Endothelial cell of umbilical vein (primary cell): ENCODE results near the gene SIGLEC15. TPM values are rescaled to one million over a fixed set of nuclear protein-coding genes. Genes with fewer than 3 reads are reported as not detected.

Experiments
- BruUV-seq: library from RNA; stranded (reverse); fragments of 400-500 nt; replicated peaks from 2 replicates; lab custom pipeline; 2021; lab: Mats Ljungman, UMichigan
- CTCF ChIA-PET: fragments of 300-600, 350-600 bp; sonication (Branson Sonifier 250); formaldehyde crosslinking; loops from one replicate; lab custom pipeline; 2021; ENCODE audit warnings: antibody characterized with exemption, inconsistent platforms; lab: Charles Lee
- POLR2A ChIA-PET: fragments of 300-600, 350-600 bp; sonication (Branson Sonifier 250); formaldehyde crosslinking; loops from one replicate; lab custom pipeline; 2021; ENCODE audit warnings: antibody characterized with exemption, inconsistent platforms; lab: Charles Lee
- DNase-seq: peaks from one replicate; pipeline ENCODE4 v3.0.0-alpha.2; 2011; ENCODE audit warnings: low read depth, low spot score
- FAIRE-seq: peaks from 2 replicates; lab custom pipeline; 2011; peaks lifted over from hg19 to GRCh38; lab: Jason Lieb, UNC
- H2AFZ ChIP-seq: 2 replicates; pipeline ENCODE4 v1.6.0; 2012; ENCODE audit warnings: low read depth, low read length, control low read depth, inconsistent platforms
- H3K27ac ChIP-seq: 2 replicates; pipeline ENCODE4 v1.5.1; 2011; ENCODE audit warnings: low read depth, mild to moderate bottlenecking, control low read depth, low read length, moderate library complexity; ENCODE audit not compliant: insufficient read depth
- H3K27me3 ChIP-seq, 2 experiments: 2 replicates each; pipeline versions ENCODE4 v1.6.0 to v1.6.1; 2011; ENCODE audit warnings: low read length in 2 of 2, mixed read lengths in 1 of 2; ENCODE audit not compliant: control insufficient read depth in 2 of 2, insufficient read depth in 2 of 2
- H3K36me3 ChIP-seq, 2 experiments: 2 replicates in 1 of 2; 3 replicates in 1 of 2; pipeline ENCODE4 v1.5.1; 2011; ENCODE audit warnings: low read length in 2 of 2, mild to moderate bottlenecking in 1 of 2, moderate library complexity in 1 of 2; ENCODE audit not compliant: control insufficient read depth in 2 of 2, insufficient read depth in 2 of 2; ENCODE audit errors: extremely low read depth in 1 of 2
- H3K4me1 ChIP-seq: 3 replicates; pipeline ENCODE4 v1.5.1; 2011; ENCODE audit warnings: mild to moderate bottlenecking, low read length; ENCODE audit not compliant: control insufficient read depth, insufficient read depth; ENCODE audit errors: extremely low read depth
- H3K4me2 ChIP-seq: 2 replicates; pipeline ENCODE4 v1.6.1; 2011; ENCODE audit warnings: low read length, control low read depth, mixed read lengths; ENCODE audit not compliant: insufficient read depth
- H3K4me3 ChIP-seq, 3 experiments: fragments of 200-600 bp in 1 of 3; sonication (generic), shearing (Covaris generic) in 1 of 3; replicated peaks in 1 of 3; 2 replicates each; pipeline ENCODE4 v1.5.1; 2011 to 2016; ENCODE audit warnings: control low read depth in 3 of 3, low read length in 3 of 3, mild to moderate bottlenecking in 2 of 3, inconsistent platforms in 1 of 3, low read depth in 1 of 3, moderate library complexity in 1 of 3; ENCODE audit not compliant: insufficient read depth in 1 of 3
- H3K79me2 ChIP-seq: 2 replicates; pipeline ENCODE4 v1.6.0; 2012; ENCODE audit warnings: low read length, inconsistent platforms; ENCODE audit not compliant: control insufficient read depth, insufficient read depth
- H3K9ac ChIP-seq: replicated peaks from 2 replicates; pipeline ENCODE3; 2011; ENCODE audit warnings: low read length, control low read depth; ENCODE audit not compliant: insufficient read depth; ENCODE audit errors: extremely low read depth
- H3K9me1 ChIP-seq: replicated peaks from 3 replicates; pipeline ENCODE4 v1.6.0; 2011; ENCODE audit warnings: mild to moderate bottlenecking, low read length; ENCODE audit not compliant: control insufficient read depth, insufficient read depth; ENCODE audit errors: extremely low read depth
- H3K9me3 ChIP-seq: replicated peaks from 2 replicates; pipeline ENCODE4 v1.5.1; 2012; ENCODE audit warnings: low read length, inconsistent platforms; ENCODE audit not compliant: control insufficient read depth, insufficient read depth
- H4K20me1 ChIP-seq: replicated peaks from 2 replicates; pipeline ENCODE3; 2011; ENCODE audit warnings: mild to moderate bottlenecking, low read length; ENCODE audit not compliant: control insufficient read depth, insufficient read depth; ENCODE audit errors: extremely low read depth
- CTCF ChIP-seq, 2 donors: IDR thresholded peaks; 1 replicate in 1 of 2; 2 replicates in 1 of 2; pipeline ENCODE4 v1.5.1; 2011; ENCODE audit warnings: low read length in 2 of 2, mild to moderate bottlenecking in 2 of 2, moderate library complexity in 2 of 2, control low read depth in 1 of 2, inconsistent platforms in 1 of 2, low read depth in 1 of 2; ENCODE audit not compliant: insufficient read depth in 1 of 2; ENCODE audit errors: extremely low read depth in 1 of 2
- EZH2 ChIP-seq: IDR thresholded peaks from 2 replicates; pipeline ENCODE4 v1.6.1; 2012; ENCODE audit warnings: borderline replicate concordance, low read depth, mild to moderate bottlenecking, moderate library complexity, low read length, inconsistent platforms; ENCODE audit not compliant: severe bottlenecking
- FOS ChIP-seq: IDR thresholded peaks from 2 replicates; pipeline ENCODE4 v1.6.1; 2011; ENCODE audit warnings: mild to moderate bottlenecking, low read length, moderate library complexity, borderline replicate concordance; ENCODE audit not compliant: insufficient read depth
- GATA2 ChIP-seq: IDR thresholded peaks from 2 replicates; pipeline ENCODE4 v1.7.0; 2011; ENCODE audit warnings: low read depth, mild to moderate bottlenecking, moderate library complexity, mixed read lengths, low read length; ENCODE audit not compliant: insufficient read length, insufficient read depth
- JUN ChIP-seq: IDR thresholded peaks from 2 replicates; pipeline ENCODE4 v1.6.1; 2011; ENCODE audit warnings: borderline replicate concordance, low read depth; ENCODE audit not compliant: insufficient read length, insufficient read depth
- MAX ChIP-seq: IDR thresholded peaks from 2 replicates; pipeline ENCODE4 v1.6.1; 2011; ENCODE audit not compliant: insufficient read depth, insufficient read length
- MYC ChIP-seq: IDR thresholded peaks from one replicate; pipeline ENCODE4 v1.6.1; 2011; ENCODE audit warnings: mild to moderate bottlenecking, low read depth, low read length
- POLR2A ChIP-seq: IDR thresholded peaks from 2 replicates; pipeline ENCODE4 v1.6.1; 2012; ENCODE audit warnings: low read depth, mild to moderate bottlenecking, control low read depth, low read length
- POLR2AphosphoS5 ChIP-seq: IDR thresholded peaks from 2 replicates; pipeline ENCODE4 v1.6.1; 2012; ENCODE audit warnings: low read depth, mild to moderate bottlenecking, control low read depth, low read length, moderate library complexity; ENCODE audit not compliant: insufficient read depth
- dilution Hi-C: fragments of 300-500 bp; cut with MboI; formaldehyde crosslinking; loops from one replicate; pipeline ENCODE4 v1.15.0; 2019; ENCODE audit warnings: low sequenced_read_pairs; ENCODE audit not compliant: extremely low pct_ligation_motif_present
- intact Hi-C: fragments of 100-400 bp; cut with micrococcal nuclease; formaldehyde crosslinking; loops from one replicate; pipeline ENCODE4 v1.10.0; 2022
- polyA plus RNA-seq, 4 experiments: library from polyadenylated mRNA; depleted of rRNA in 3 of 4; stranded (reverse) in 3 of 4; unstranded in 1 of 4; fragments of >200 nt; gene quantifications; 2 replicates each; pipeline versions ENCODE4 v1.2.1 to v1.2.3, GENCODE V29; 2011 to 2012; ENCODE audit warnings: missing spikeins in 1 of 4
- total RNA-seq: library from RNA; stranded (reverse); gene quantifications from 2 replicates; pipeline ENCODE4 v1.2.3, GENCODE V29; 2021

SIGLEC15 gene
- total and polyA plus RNA-seq, 2 donors (not counting 3 experiments of a cell fraction or from before 2014, with no cell fraction given): not detected

- H3K79me2 ChIP-seq: no peaks in the 10 kb centered on the region
- intact Hi-C loops: no loop called here
- ChIA-PET POLR2A (no interaction called here), CTCF (interaction anchor here (0.7 to 1.0 kb wide), 2 partner anchors 13 to 31 kb away, joined by 3 to 4 read pairs; no protein-coding TSS in a partner anchor)
- H3K9me3 ChIP-seq: no peaks in the 10 kb centered on the region
- no peak for FAIRE-seq
- no peak for DNase-seq
- H3K4me2 ChIP-seq: no peak overlapping the region
- no peaks in the 10 kb centered on the region for H4K20me1 ChIP-seq
- H3K9ac ChIP-seq: no peak overlapping the region
- H3K4me1 ChIP-seq: no peaks in the 10 kb centered on the region
- no peak for TF ChIP-seq GATA2
- peaks cover 0 to 18% of the 10 kb centered on the region in 2 experiments for H3K36me3 ChIP-seq
- H3K27ac ChIP-seq: no peak overlapping the region
- H3K27me3 ChIP-seq: no peaks in the 10 kb centered on the region
- dilution Hi-C loops: no loop called here
- H2AFZ ChIP-seq: no peak overlapping the region
- no peaks in the 10 kb centered on the region for H3K9me1 ChIP-seq
- no peak overlapping the region for H3K4me3 ChIP-seq
- BruUV-seq: no TSS peak
These were observed 27.2 kb downstream of the SIGLEC15 start for GRCh38 chr18:45852631-45853030.

GRCh38 chr18:45854036-45854586, 28.6 kb downstream of the SIGLEC15 start:
- Histone ChIP-seq H3K27ac (no peak overlapping the region), H3K4me3 (no peak overlapping the region), H3K36me3 (peaks cover 0 to 25% of the 10 kb centered on the region in 2 experiments), H3K4me2 (no peak overlapping the region), H3K9me3 (no peaks in the 10 kb centered on the region), H3K9ac (no peak overlapping the region), H3K79me2 (no peaks in the 10 kb centered on the region), H3K27me3 (no peaks in the 10 kb centered on the region), H2AFZ (no peak overlapping the region), H3K9me1 (no peaks in the 10 kb centered on the region), H3K4me1 (no peaks in the 10 kb centered on the region), H4K20me1 (no peaks in the 10 kb centered on the region)
- DNase-seq (no peak), FAIRE-seq (no peak)
- TF ChIP-seq MAX (no peak), POLR2A (no peak), POLR2AphosphoS5 (no peak), CTCF (IDR thresholded peaks at IDR 0.05; ENCODE audit: extremely low read depth in 1 of 2, insufficient read depth in 1 of 2, low read depth in 1 of 2, low read length in 2 of 2) (no peak), EZH2 (no peak), GATA2 (no peak), JUN (no peak), FOS (no peak), MYC (no peak)
- intact Hi-C loops: no loop called here
- no TSS peak for BruUV-seq
- ChIA-PET POLR2A (no interaction called here), CTCF (interaction anchor here (1.0 to 2.3 kb wide), 4 partner anchors 12 to 188 kb away, joined by 3 to 8 read pairs (median 3); no protein-coding TSS in a partner anchor)
- dilution Hi-C loops: no loop called here
